Neural progenitor cell (in vitro differentiated cells): ENCODE data around the gene CYP4X1.

Experiments
- CTCF ChIP-seq: fragments of 200-600 bp; sonication (generic); IDR thresholded peaks from 2 replicates; pipeline ENCODE4 v1.5.1; 2017; ENCODE audit warnings: antibody characterized with exemption, mild to moderate bottlenecking
- EZH2 ChIP-seq: fragments of 200-600 bp; sonication (generic); IDR thresholded peaks from 2 replicates; pipeline ENCODE4 v1.6.1; 2017; ENCODE audit warnings: antibody characterized with exemption, mild to moderate bottlenecking, moderate library complexity
- EZH2phosphoT487 ChIP-seq: fragments of 200-600 bp; sonication (generic); IDR thresholded peaks from 2 replicates; pipeline ENCODE4 v1.6.1; 2017; ENCODE audit warnings: antibody characterized with exemption

- TF ChIP-seq CTCF (peak; percentile 47), EZH2 (no peak), EZH2phosphoT487 (no peak)
Observed at GRCh38 chr1:47002211-47002610, 21.3 kb upstream of the CYP4X1 start.
